GM18499 (cell line): Measurements from ENCODE around the gene PITX2.

Experiments used
- ATAC-seq: cut with Tn5 transposase; IDR thresholded peaks from one replicate; pipeline ENCODE4 v1.9.1; 2021; ENCODE audit warnings: moderate number of reproducible peaks; ENCODE audit not compliant: insufficient read depth, unreplicated experiment

The PITX2 gene

GRCh38 chr4:110622841-110623717 is at the start of gene PITX2:
Gene PITX2 (minus strand): TSS chr4:110623077. CDS start chr4:110622460, 617 bp downstream.
- ATAC-seq: peak; percentile 69

- ATAC-seq: no peak
Measured at GRCh38 chr4:110671679-110672078, 48.8 kb upstream of the PITX2 start.

- no peak for ATAC-seq
Measured at GRCh38 chr4:110669663-110670062, 46.8 kb upstream of the PITX2 start.

- ATAC-seq: no peak
Measured at GRCh38 chr4:110668463-110669235, 45.8 kb upstream of the PITX2 start.

DNA sequence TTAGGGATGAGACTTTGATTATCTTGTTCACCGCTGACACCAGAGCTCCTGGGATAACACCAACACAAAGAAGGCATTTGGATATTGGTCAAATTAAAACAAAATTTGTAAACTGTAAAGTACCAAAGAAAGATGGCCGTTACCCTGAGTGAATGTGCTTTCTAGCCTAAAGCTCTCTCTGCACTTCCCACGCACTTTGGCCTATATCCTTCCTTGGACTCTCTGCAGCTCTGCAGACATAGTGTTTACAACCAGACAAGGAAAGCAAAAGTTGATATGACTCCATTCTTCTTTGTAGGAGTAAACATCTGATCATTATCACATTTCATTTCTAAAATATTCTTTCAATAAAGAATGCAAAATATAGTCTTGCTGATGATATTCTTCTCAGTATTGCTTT is 44.8 kb upstream of the PITX2 start:
- no peak for ATAC-seq

GRCh38 chr4:110666030-110666429 is 43.2 kb upstream of the PITX2 start:
- no peak for ATAC-seq

GRCh38 chr4:110663738-110664444 is 41.0 kb upstream of the PITX2 start:
- no peak for ATAC-seq

- ATAC-seq: no peak
Measured at GRCh38 chr4:110663206-110663605, 40.3 kb upstream of the PITX2 start.

DNA sequence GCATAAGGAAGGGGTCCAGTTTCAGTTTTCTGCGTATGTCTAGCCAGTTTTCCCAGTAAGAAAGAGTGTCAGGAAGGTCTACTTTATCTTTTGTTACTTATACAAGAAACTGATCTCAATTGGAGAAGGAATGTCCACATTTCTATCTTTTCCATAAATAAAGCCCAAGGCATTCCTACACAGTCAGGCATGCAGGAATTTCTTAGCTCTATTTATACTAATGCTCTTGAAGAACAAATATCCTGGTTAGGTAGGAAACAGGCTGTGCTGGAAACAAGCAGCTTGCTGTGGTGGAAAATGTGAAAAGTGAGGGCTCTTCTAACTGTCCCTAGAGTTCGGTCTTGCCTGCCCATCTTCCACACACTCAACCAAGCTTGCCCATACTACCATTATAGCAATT is 37.9 kb upstream of the PITX2 start:
- ATAC-seq: no peak

DNA sequence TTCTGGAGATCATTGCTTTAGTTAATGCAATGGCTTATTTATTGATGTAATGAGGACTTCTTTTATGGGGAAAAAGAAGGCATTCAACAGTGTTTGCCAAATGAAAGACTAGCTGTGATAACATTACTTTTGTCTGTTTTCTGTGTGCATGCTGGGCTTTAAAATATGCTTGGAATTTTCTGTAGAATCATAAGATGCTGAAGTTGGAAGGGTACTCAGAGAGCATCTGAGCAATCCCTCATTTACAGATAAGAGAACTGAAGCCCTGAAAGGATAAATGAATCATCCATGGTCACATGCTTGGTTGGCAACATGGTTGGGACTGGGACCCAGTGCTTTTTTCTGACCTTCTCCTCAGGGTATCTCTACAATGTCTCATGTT is 31.4 kb upstream of the PITX2 start:
- ATAC-seq: no peak

DNA sequence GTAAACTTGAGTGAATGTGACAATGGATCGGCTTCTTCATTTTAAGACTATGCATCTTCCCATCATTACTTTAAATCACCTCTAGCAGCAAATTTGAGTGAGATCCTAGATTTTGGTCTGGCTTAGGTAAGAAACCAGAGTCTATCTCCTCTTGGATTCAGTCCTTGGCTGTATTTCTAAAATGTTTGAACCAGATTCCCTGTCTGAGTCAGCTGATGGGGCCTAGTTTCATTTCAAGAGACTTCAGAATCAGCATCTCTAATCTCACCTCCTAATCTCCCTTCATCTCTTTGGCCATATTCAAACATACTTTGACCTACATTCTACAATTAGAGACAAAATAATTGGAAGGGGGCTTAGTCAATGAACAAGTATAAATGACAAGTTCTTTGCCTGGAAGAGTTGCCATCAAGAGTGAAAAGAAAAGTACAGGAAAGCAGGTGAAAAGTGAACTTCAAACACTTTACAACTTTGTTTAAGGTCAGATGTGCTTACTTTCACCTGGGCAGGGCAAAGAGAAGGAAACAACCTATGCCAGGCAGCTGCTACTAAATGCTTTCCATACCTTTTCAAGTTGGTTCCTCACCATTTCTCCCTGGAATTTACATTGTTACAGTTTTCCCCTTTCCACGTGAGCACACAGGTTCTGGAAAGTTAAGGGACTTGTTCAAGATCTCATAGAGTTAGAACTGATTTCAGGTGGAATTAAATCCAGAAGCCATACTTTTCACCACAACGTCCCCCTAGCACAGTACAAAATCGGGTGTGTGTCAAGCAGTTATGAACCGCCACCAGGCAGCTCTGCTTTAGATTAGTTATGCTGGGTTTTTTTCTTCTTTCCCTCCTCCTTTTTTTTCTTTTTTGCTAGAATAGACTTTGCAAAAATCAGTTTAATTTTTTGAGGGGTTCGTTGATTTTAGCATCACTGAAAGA is 30.7 kb upstream of the PITX2 start:
- ATAC-seq: no peak

GRCh38 chr4:110644008-110644407 is 21.1 kb upstream of the PITX2 start:
- ATAC-seq: no peak

- no peak for ATAC-seq
Measured at GRCh38 chr4:110643096-110643495, 20.2 kb upstream of the PITX2 start.

- ATAC-seq: no peak
Measured at GRCh38 chr4:110641218-110641617, 18.3 kb upstream of the PITX2 start.

DNA sequence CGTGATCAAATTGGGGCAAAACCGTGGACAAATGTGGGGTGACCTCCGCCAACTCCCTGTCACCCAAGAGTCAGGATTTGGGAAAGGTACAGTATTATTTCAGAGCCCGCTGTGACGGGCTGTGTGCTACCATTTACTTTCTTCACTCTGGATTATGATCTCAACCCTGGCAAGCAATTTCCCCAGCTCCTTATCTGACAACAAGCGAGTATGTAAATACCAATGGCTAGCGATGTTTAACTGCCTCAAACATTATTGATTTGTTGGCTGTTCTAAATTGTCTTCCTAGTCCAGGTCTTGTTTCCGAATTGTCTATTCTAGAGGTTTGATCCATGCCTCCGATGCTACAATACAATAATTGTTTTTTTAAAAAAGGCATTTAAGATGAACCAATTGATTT is 17.7 kb upstream of the PITX2 start:
- ATAC-seq: no peak

- ATAC-seq: no peak
Measured at GRCh38 chr4:110639207-110640090, 16.6 kb upstream of the PITX2 start.

DNA sequence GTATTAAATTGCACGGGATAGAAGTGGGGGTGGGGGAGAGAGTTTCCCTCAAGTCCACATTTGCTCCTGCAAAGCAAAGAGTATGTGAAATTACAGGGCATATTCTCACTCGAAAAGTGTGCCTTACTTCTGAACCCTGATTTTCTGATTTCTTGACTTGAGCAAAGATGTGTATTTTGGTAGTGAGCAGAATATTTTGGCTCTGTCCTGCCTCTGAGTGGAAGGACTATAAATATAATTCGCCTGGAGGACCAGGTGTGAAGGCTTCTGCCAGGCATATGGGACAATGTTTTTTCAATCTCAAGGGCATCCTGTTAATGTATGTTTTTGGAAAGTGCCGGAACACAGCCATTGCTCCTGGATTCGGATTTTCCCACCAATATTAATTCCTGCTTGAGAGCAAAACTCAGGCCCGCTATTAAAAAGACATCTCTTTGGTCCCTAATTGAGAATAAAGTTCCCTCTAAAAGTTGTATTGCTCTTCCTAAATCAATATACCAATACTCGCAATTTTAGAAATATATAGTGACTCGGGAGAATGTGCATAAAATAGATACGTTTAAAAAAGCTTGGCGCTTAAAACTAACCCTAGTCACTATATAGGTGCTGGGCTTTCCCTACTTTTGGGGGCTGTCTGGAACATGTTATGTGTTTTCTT is 15.3 kb upstream of the PITX2 start:
- ATAC-seq: no peak

DNA sequence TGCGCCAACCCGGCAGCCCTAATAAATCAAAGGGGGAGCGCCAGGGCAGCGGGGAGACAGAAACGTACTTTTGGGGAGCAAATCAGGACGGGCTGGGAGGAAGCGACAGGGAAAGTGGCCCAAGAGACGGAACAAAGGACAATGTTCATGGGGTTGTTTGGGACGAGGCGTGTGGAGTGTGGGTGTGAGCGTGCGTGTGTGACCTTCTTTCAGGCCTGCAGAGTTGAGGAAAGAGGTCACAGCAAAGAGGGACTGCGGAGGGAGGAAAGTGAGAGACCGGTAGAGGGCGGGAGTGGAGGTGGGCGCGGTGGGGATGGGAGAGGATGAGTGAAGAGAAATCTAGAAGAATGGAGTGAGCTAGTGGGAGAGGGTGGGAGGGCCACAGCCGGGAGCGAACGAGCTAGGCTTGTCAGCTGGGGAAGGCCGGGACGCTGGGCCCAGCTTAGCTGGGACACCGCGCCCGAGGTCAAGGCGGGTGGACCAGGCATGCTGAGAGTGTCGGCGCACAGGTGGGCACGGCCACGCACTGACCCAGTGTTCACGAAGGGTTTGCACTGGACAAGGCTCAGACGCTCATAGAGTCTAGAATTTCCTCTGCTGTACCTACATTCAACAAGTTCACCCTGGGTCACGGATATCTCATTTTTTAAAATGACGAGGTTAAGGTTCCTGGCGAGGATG is 14.7 kb upstream of the PITX2 start:
- ATAC-seq: no peak
